Kasumi-1 (cell line): ENCODE data around the gene RTL5.
"Not testable (repeated sequence)": the region's sequence is repeated elsewhere in the genome, so short reads cannot be mapped to it uniquely, and the experiment has no call there.

Source experiments
- DNase-seq, 2 experiments: peaks; one replicate each; lab custom pipeline; 2025; lab: John Stamatoyannopoulos, UW

Gene RTL5

DNA sequence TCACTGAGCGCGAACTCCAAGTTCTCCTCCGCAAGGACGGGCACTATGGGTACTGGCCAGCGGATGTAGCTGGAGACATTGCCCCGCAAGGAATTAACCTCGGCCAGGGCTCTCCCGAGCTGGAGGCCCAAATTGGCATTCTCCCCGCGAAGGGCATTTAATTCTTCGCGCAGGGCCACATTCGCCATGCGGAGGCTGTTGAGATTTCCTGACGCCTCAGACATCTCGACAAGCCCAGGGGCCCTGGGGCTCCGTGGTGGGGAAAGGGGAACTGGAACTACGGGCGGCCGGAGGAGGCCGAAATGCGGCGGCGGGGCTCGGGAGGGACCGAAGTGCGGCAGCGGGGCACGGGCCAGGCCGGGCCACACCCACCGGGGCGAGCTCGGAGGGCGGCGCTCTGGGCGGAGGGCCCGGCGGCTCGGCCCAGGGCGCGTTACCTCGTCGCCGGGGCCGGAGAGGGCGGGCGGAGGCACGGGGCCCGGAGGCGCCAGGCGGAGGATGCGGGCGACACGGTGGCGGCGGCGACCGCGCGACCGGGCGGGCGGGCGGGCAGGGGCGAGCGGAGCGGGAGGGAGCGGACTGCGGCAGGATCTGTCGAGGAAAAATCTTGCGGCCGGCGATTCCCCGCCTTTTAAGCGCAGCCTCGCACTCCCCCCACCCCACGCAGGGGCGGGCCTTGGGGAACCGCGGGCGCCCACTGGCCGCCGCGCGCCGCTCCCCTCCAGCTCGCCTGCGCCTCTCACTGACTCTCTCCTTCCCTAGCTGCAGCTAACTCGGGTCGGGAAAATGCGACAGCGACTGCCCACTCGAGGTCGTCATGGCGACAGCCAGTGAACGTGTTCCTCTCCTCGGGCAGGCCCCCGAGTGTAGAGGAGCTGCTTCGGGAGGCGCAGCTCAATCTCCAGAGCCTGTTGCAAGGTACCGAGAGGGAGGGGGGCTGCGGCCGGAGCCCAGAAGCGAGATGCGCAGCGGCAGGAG, at the start of gene RTL5:
RTL5 (minus strand) TSS at position 599 of the 978 bp plus-strand sequence.
- DNase-seq, result peak; percentile 44 to 62

DNA sequence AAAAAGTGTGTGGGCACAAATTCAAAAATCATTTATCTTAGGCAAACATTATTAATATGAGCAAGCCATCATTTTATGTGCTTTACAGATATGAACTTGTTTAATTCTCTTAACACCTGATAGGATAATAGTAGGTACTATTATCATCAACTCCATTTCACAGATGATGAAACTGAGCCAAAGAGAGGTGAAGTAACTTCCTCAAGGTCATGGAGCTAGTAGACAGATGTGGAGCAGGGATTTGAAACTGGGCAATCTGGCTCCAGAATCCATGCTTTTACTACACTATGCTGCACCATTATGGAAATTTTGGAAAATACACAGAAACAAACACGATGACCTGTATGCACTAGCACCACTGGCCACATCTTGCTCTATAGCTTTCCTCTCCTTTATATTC, 48.8 kb upstream of the RTL5 start:
- peak; percentile 20 to 26 for DNase-seq

DNA sequence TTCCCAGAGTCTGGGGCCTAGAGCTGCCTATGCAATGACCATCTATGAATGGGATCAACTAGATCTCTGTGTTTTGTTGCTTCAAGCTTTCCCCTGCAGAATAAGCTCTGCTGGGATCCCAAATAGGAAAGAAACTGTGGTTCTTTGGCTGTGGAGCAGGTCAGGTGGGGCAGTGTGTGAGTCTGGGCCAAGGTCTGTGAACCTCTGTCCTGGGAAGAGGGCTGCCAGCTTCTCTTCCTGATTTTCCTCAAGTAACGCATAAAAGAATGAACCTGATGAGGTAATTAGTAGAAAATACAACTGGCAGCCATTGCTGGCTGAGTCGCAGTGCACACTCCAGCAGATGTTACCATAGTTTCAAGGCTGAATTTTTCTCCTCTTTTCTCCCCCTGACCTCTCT, 45.3 kb upstream of the RTL5 start:
- no peak for DNase-seq

DNA sequence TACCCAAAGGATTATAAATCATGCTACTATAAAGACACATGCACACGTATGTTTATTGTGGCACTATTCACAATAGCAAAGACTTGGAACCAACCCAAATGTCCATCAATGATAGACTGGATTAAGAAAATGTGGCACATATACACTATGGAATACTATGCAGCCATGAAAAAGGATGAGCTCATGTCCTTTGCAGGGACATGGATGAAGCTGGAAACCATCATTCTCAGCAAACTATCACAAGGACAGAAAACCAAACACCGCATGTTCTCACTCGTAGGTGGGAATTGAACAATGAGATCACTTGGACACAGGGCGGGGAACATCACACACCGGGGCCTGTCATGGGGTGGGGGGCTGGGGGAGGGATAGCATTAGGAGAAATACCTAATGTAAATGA, 44.6 kb upstream of the RTL5 start:
- not testable (repeated sequence) for DNase-seq

DNA sequence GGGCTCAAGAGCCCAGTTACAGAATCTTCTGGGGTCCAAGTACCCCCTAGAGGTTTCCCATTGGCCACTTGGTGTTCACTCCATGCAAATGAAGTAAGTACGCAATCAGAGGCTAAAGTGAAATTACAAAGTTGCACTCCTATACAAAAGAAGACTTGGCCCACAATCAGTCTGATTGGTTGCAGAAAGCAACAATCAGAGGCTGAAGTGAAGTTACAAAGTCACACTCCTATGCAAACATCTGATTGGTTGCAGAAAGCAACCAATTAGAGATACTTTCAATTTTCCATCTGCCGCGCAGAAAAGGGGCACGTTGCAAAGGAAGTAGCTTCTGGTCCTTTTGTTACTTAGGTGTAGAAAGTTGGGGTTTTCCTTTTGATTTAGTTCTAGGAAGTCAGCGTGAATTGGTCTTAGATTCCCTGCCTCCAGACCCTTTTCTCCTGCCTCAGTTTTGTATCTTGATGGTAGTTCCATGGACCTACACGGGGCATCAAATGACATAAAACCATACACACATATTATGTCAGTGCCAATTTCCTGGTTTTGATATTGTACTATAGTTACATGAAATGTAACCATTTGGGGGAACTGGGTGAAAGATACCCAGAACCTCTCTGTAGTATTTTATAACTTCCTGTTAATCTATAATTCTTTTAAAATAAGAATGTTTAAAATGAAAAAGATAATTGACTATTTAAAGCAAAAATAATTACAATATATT, 37.5 kb upstream of the RTL5 start:
- no peak for DNase-seq

DNA sequence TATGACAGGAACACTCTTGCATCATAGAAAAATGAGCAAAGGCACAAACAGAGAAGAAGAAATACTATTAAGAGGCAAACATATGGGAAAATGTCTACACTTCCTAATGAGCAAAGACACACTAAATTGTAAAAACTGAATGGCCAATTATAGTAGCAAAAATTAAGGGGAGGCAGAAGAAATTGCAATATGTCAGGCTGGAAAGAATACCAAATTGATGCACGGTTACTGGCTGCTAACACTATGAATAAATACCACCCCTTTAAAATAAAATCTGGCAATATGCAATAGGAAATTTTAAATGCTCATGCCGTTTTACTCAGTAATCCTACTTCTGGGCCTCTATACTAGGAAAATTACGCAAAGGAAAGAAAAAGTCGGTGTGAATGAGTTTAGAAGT, 33.8 kb upstream of the RTL5 start:
- DNase-seq, result no peak

DNA sequence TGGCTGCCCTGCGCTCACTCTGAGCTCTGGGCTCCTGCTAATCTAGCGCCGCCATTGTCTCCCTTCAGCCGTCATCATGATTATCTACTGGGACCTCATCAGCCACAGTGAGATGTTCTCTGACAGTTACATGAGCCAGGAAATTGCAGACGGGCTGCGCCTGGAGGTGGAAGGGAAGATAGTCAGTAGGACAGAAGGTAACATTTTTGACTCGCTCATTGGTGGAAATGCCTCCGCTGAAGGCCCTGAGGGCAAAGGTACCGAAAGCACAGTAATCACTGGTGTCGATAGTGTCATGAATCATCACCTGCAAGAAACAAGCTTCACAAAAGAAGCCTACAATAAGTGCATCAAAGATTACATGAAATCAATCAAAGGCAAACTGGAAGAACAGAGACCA, 28.1 kb upstream of the RTL5 start:
- DNase-seq, result no peak

DNA sequence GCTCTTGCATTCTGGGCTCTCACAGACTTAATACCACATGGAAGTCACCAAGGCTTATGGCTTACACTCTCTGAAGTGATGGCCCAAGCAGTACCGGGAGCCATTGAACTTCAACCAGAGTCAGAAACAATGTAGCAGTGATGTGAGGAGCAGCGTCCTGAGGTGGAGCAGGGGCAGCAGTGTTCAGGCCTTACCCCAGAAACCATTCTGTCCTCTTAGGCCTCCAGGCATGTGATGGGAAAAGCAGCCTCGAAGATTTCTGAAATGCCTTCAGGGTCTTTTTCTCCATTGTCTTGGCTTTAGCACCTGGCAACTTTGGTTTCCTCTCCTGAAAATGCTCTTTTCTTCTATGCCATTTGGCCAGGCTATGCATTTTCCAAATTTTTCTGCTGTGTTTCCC, 27.1 kb upstream of the RTL5 start:
- no peak for DNase-seq

DNA sequence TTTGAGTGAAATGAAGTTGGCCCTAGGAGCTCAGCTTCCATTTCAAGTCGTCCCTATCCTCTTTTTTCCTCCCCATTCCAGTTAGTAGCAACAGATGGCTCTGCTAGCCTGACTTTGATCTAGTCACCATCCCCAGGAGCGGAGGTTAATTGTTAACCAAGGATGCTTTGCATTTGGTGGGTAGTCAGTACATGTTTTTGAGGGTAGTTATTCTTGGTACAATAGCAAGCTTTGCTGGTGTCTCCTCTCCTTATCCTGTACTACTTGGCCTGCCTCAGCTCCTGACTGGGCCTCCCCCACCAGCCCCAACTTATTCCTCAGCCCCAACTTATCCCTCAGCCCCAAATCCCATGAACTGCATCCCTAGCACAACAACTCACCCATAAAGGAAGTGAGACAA, 14.8 kb upstream of the RTL5 start:
- DNase-seq, result no peak

DNA sequence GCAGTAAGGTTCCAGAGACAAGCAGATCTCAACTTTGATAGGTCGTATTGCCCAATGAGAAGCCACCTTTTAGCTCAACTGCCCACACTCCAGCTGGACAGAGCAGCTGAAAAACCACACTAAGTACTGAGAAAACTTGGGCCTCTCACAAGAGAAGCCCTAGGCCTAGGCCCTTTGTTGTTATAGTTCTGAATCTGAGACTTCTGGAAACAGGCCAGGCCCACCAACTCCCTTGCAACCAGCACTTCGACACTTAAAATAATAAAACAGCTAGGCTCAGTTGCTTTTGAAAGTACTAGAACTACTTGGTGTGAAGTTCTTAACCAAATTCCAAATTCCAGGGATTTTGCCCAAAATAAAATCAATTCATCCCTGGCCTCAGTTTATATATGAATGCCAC, 13.5 kb upstream of the RTL5 start:
- DNase-seq, result no peak

DNA sequence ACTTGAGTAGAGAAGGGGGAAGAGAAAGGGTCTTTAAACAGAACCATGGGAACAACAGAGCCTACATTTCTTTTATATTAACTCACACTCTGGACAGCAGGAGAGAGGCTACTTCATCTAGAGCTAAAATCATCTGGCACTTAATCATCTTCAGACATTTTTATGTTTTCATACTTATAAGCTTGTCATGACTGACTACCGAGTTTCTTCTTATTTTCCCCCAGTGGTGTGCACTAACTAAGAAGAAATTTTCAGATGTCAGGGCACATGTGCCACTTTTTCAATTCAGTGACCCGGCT, 11.8 kb upstream of the RTL5 start:
- DNase-seq, result no peak

DNA sequence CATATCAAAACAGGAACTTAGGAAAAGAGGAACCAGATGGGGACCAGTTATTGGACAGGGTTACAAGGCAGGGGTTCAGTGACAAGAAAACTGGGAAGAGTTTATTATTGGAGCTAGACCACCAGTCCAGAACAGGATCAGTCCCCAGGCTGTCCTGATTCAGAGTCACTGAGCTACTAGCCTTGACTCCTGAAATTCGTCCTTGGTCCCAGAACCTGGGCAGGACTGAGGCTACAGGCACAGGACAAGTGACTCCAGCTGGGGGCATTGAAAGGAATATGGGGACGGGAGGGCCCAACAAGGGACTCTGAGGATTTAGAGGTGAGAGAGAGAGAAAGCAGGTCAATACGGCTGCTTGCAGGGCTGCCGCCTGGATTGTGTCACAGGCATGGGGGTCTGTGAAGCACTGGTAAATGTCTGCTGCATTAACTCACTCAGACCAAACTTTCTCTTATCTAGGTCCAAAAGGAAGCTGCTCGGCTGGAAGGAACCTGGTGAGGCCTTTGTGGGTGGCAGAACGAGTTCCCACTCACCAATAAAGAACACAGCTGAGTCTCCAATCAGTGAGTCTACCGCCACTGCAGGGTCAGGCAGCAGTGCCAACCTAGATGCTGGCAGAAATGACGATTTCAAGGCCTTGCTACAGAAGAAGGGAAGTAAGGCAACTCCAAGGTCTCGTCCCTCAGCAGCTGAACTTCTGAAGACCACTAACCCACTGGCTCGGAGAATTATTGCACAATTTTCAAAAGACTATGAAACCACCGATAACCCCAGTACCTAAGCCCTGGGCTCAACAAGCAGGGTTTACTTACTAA, 11.3 kb upstream of the RTL5 start:
- DNase-seq, result peak in 1 of 2 experiments; percentile 18

DNA sequence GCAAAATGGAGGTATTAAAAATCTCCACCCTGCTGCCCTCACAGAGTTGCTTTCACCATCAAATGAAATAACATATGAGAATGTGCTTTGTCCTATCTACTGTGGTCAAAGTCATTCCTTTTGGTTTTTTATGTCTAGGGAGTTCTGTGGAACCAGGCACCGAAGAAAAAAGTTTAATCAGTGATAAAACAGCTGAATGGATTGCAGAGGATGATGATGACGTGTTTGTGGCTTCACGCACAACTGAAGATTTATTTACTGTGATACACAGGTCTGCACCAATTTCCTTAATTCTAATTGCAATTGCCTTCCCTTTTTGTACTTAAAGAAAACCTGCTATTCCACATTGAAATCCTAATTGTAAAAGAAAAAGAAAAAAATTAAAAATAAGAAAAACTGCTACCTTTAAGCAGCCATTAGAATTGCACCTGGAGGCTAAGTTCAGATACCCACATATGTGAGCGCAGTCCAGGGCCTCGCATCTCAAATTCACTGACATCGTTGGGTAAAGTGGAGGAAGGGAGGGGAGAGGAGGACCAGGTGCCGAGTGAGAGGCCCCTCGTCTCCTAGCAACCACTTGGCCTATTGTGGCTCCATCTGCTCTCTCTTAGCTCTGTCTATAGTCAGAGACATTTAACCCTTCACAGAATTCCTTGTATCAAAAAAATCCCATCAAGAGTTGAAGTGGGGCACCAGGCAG, 10.5 kb upstream of the RTL5 start:
- DNase-seq, result no peak

DNA sequence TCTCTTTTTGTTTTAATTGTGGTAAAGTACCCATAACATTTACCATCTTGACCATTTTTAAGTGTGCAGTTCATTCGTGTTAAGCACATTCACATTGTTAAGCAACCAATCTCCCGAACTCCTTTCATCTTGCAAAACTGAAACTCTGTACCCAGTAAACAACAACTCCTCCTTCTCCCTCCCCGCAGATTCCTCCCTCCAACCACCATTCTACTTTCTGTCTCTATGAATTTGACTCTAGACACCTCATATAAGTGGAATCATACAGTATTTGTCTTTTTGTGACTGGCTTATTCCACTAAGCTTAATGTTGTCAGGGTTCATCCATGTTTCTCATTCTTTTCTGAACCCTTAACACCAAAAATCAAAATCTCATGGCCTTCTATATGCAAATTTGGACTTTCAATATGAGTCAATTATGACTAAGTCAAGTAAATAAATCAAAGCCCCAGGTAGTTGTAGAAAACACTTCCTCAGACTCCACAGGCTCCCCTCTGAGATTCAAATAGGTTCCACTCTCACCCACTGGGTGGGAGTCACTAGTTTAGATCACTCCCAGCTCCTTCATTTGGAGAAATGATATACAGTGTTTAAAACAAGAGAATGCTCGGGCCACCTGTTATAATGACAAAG, 9.8 kb upstream of the RTL5 start:
- DNase-seq, result no peak

DNA sequence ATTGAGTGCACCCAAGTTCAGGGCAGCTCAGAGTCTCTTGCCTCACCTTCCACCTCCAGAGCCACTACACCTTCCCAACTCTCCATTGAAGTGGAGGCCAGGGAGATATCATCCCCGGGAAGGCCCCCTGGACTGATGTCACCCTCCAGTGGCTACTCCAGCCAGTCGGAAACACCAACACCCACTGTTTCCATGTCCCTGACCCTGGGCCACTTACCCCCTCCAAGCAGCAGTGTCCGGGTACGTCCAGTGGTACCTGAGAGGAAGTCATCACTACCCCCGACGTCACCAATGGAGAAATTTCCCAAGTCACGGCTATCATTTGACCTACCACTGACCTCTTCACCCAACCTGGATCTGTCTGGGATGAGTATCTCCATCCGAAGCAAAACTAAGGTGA, 7.8 kb upstream of the RTL5 start:
- DNase-seq, result no peak

DNA sequence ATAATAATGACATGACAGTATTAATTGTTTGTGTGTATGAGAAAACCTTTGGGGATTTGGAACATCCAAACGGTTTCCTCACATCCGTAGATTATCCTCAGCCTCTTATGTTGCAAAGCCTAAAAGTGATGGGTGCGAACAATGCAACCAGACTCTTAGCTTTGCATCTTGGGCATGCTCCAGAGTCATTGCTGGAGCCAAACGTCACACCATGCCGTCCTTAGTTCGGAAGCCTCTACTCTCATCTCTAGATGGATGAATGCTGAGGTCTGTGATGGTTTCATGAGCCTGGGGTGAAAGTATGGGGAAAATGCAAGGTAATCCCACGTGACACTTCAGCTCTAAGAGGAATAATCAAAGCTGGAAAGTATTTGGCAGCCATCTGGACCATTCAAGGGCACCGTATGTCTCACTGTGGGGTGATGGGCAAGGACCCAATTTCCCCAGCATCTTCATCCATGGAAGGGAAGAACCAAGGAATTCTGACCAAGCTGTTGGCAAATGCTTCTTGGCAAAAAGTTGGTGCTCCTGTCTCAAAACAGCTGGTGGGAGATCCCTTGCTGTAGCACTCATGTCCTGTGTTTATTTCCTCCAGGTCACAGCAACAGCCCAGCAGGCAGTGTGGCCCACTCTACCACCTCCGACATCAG, 6.3 kb upstream of the RTL5 start:
- DNase-seq, result no peak

DNA sequence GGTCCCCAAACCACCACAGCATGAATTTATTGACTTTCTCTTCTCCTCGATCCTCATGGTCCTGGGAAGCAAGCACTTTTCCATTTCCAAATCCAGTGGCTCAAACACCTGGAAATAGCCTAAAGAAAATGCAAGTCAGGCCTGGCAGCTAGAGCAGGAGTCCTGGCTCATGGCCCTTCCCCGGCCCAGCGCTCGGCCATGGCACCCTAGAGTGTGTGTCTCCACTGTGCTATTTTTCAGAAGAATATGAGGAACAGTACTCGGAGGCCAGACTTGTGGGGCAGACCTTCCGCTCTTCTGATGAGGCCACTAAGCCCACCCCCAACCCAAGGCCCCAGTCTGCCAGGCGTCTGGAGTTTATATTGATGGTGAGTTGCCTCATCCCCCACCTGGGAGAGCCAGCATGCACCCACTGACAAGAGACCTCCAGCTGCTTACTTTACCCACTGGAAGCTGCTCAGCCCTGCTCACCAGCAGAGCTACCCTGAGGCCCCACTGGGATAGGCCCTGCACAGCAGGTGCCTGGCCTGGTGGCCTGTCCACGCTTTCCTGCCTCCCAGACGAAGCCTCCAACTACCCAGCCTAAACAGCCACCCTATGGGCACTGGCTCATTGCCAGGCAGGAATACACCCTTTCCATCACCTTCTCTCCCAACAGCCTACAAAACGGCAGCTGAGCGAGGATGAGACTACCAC, 2.3 kb upstream of the RTL5 start:
- no peak for DNase-seq

DNA sequence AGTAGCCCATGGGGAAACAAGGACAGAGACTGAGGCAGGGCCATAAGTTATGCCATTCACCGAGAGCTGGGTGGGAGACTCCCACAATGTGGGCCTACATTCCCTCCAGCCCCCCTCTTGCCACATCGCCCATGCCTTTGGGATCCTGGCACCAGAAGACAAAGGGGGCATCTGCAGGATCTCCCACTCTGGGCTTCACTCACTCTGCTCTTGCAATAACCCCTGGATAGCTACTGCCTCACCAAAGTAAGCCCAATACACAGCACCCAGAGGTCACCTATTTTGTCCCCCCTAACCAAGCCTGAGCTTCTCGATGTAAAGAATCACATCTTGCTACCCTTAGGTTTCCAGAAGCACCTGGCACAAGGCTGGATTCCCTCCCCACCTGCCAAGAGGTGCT, 741 bp upstream of the RTL5 start:
- no peak for DNase-seq

DNA sequence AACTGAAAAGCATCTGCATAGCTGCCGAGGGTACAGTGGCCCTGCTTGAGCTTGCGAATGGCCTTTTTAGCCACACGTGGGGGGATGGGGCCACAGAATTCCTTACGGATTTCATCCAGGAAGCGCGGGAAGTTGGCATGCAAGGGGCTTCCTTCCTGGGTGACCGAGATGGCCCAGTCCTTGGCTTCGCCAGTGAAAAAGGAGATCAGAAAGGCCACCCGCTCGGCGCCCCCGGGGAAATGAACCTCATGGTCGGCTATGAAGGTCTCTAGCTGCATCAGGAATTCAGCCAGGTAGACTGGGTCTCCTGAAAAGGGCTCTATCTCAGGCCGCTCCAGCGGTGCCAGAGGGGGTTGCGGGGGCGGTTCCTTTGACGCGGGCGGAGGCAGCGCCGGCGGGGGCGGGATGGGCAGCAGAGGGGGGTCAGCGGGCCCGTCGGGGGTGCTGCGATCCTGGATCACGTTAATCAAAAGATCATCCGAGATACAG, 909 bp downstream of the RTL5 start:
- no peak for DNase-seq

DNA sequence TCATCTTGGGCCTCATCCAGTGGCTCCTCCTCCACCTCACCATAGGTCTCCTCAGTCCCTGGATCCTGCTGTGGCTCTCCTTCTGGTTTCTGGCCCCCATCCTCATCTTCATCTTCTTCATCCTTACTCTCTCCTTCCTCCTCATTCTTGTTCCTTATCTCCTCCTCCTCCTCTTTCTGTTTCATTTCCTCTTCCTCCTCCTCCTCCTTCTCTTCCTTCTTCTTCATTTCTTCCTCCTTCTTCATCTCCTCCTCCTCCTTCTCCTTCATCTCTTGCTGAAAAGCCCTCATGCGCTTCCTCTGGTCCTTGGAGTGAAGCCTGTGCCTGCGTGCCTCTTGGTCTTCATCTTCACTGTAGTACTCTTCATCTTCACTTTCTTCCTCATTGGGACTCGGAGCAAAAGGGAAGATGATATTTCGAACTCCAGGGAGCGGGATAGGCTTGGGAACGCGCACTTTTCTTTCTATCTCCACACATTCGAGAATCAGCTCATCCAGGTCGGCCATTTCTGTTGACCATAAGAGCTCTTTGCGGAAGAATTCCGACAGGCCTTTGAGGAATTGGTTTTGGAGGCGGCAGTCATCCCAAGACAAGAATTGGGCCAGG, 1.5 kb downstream of the RTL5 start:
- DNase-seq, result no peak
